ENCODE results near the gene RPRD1A.

RPRD1A gene

GRCh38 chr18:35962320-35962719 is 105.0 kb downstream of the RPRD1A start:
- DNase-seq (ENCODE audit: extremely low spot score): no peak
- ChIA-PET POLR2A (no interaction called here), CTCF (interaction anchor here (0.8 to 2.1 kb wide), 2 partner anchors 12 to 577 kb away, joined by 3 to 9 read pairs; no protein-coding TSS in a partner anchor)
- TF ChIP-seq, protein P1, sequence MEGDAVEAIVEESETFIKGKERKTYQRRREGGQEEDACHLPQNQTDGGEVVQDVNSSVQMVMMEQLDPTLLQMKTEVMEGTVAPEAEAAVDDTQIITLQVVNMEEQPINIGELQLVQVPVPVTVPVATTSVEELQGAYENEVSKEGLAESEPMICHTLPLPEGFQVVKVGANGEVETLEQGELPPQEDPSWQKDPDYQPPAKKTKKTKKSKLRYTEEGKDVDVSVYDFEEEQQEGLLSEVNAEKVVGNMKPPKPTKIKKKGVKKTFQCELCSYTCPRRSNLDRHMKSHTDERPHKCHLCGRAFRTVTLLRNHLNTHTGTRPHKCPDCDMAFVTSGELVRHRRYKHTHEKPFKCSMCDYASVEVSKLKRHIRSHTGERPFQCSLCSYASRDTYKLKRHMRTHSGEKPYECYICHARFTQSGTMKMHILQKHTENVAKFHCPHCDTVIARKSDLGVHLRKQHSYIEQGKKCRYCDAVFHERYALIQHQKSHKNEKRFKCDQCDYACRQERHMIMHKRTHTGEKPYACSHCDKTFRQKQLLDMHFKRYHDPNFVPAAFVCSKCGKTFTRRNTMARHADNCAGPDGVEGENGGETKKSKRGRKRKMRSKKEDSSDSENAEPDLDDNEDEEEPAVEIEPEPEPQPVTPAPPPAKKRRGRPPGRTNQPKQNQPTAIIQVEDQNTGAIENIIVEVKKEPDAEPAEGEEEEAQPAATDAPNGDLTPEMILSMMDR (IDR thresholded peaks at IDR 0.05; ENCODE audit: control extremely low read depth, extremely low read depth, low read depth, missing control alignments): no peak

DNA sequence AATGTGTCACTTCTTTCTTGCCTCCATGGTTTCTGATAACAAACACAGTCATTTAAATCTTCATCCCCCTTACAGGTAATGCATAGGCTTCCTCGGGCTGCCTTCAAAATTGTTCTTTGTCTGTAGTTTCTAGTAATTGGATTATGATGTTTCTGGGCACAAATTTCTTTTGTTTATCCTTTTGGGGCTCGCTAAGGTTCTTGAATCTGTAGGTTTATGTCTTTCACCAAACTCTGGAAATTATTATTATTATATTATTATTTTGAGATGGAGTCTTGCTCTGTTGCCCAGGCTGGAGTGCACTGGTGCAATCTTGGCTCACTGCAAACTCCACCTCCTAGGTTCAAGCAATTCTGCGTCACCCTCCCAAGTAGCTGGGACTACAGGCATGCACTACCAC is 111.1 kb downstream of the RPRD1A start:
- ChIA-PET CTCF (no interaction called here), POLR2A (no interaction called here)

DNA sequence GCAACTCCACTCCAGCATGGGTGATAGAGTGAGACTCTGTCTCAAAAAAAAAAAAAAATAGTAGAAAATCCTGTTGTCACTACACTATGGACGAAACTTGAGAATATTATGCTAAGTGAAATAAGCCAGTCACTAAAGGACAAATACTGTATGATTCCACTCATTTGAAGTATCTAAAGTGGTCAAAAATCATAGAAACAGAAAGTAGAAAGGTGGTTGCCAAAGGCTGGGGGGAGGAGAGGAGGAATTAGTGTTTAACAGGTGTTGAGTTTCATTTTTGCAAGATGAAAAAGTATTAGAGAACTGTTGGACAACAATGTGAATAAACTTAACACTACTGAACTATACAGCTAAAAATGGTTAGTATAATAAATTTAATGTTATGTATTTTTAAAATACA is 113.7 kb downstream of the RPRD1A start:
- CTCF ChIA-PET: no interaction called here
- TF ChIP-seq, protein P1 (IDR thresholded peaks at IDR 0.05; ENCODE audit: control extremely low read depth, extremely low read depth, low read depth, missing control alignments): no peak
- POLR2A ChIA-PET: no interaction called here
- no peak for DNase-seq (ENCODE audit: extremely low spot score)

More for the DNA sequence above, 111.1 kb downstream of the RPRD1A start:
- no peak for DNase-seq (ENCODE audit: extremely low spot score)
- TF ChIP-seq, protein P1 (IDR thresholded peaks at IDR 0.05; ENCODE audit: control extremely low read depth, extremely low read depth, low read depth, missing control alignments): no peak

GRCh38 chr18:35950628-35950982 is 116.8 kb downstream of the RPRD1A start:
- TF ChIP-seq, protein P1 (IDR thresholded peaks at IDR 0.05; ENCODE audit: control extremely low read depth, extremely low read depth, low read depth, missing control alignments): no peak
- no peak for DNase-seq (ENCODE audit: extremely low spot score)
- POLR2A ChIA-PET: no interaction called here
- CTCF ChIA-PET: interaction anchor here (0.5 to 6.1 kb wide), 20 partner anchors 9 to 556 kb away, joined by 3 to 64 read pairs (median 4); partner anchors contain the start of gene RMP24

GRCh38 chr18:35949903-35950627 is 117.3 kb downstream of the RPRD1A start:
- ChIA-PET POLR2A (no interaction called here), CTCF (interaction anchor here (0.5 to 6.1 kb wide), 22 partner anchors 9 to 555 kb away, joined by 3 to 64 read pairs (median 3); partner anchors contain the start of gene RMP24)
- TF ChIP-seq, protein P1 (IDR thresholded peaks at IDR 0.05; ENCODE audit: control extremely low read depth, extremely low read depth, low read depth, missing control alignments): peak; percentile 81
- DNase-seq (ENCODE audit: extremely low spot score): peak; percentile 67

- CTCF ChIA-PET: interaction anchor here (0.7 to 6.1 kb wide), 6 partner anchors 8 to 193 kb away, joined by 3 to 64 read pairs (median 18); no protein-coding TSS in a partner anchor
- POLR2A ChIA-PET: no interaction called here
- no peak for DNase-seq (ENCODE audit: extremely low spot score)
- TF ChIP-seq, protein P1 (IDR thresholded peaks at IDR 0.05; ENCODE audit: control extremely low read depth, extremely low read depth, low read depth, missing control alignments): no peak
These were observed 118.3 kb downstream of the RPRD1A start for GRCh38 chr18:35949090-35949489.
